ENCODE data around the gene CD109. TPM values are rescaled to one million over a fixed set of nuclear protein-coding genes. Genes with fewer than 3 reads are reported as not detected.

The CD109 gene
- total RNA-seq, 3 donors from 2014 or later: 10.2 to 16.8 (median 13.3) TPM

DNA sequence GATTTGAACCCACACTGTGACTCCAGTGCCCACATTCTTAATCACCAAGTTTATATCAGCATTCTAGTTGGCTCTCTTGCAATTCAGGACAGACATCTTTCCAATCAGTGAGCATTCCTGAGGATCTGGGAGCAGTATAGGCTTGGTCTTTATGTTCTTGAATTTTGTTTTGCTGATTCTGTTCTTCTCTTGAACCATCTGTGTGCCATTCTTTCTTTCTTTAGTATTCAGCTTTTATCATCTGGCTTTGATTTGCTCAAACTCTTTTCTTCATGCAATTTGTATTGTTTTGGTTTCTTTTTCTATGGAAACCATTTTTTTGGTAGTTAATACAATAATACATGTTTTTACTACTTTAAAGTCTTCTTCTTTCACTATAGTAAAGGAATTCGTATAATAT is 162.4 kb downstream of the CD109 start:
- Histone ChIP-seq H3K27ac (no peak overlapping the region), H3K4me3 (no peak overlapping the region), H3K27me3 (no peaks in the 10 kb centered on the region), H3K4me1 (no peaks in the 10 kb centered on the region), H3K9me3 (no peaks in the 10 kb centered on the region), H3K36me3 (no peaks in the 10 kb centered on the region)
- no peak for DNase-seq (ENCODE audit: low spot score in 2 of 2)
- intact Hi-C loops (cut with DNase I; ENCODE audit: low total_unique reads): no loop called here
- TF ChIP-seq, protein P1, sequence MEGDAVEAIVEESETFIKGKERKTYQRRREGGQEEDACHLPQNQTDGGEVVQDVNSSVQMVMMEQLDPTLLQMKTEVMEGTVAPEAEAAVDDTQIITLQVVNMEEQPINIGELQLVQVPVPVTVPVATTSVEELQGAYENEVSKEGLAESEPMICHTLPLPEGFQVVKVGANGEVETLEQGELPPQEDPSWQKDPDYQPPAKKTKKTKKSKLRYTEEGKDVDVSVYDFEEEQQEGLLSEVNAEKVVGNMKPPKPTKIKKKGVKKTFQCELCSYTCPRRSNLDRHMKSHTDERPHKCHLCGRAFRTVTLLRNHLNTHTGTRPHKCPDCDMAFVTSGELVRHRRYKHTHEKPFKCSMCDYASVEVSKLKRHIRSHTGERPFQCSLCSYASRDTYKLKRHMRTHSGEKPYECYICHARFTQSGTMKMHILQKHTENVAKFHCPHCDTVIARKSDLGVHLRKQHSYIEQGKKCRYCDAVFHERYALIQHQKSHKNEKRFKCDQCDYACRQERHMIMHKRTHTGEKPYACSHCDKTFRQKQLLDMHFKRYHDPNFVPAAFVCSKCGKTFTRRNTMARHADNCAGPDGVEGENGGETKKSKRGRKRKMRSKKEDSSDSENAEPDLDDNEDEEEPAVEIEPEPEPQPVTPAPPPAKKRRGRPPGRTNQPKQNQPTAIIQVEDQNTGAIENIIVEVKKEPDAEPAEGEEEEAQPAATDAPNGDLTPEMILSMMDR (IDR thresholded peaks at IDR 0.05): no peak
- no peak for TF ChIP-seq POLR2AphosphoS5 (IDR thresholded peaks at IDR 0.05)
- no peak for TF ChIP-seq POLR2A (IDR thresholded peaks at IDR 0.05)

- Histone ChIP-seq H3K9me3 (no peaks in the 10 kb centered on the region), H3K27ac (no peak overlapping the region), H3K36me3 (no peaks in the 10 kb centered on the region), H3K4me3 (no peak overlapping the region), H3K4me1 (no peaks in the 10 kb centered on the region), H3K27me3 (no peaks in the 10 kb centered on the region)
- TF ChIP-seq POLR2AphosphoS5 (IDR thresholded peaks at IDR 0.05) (no peak), POLR2A (IDR thresholded peaks at IDR 0.05) (no peak)
- intact Hi-C loops (cut with DNase I; ENCODE audit: low total_unique reads): loop anchor here (5.0 kb wide), 1 partner anchor 1347 kb away; the partner anchor contains the start of gene COL12A1
- DNase-seq (ENCODE audit: low spot score in 2 of 2): no peak
These were observed 164.3 kb downstream of the CD109 start for GRCh38 chr6:73860303-73860702.

GRCh38 chr6:73866305-73866704 is 170.3 kb downstream of the CD109 start:
- TF ChIP-seq POLR2A (IDR thresholded peaks at IDR 0.05) (no peak), POLR2AphosphoS5 (IDR thresholded peaks at IDR 0.05) (no peak)
- TF ChIP-seq, protein P1 (IDR thresholded peaks at IDR 0.05): no peak
- intact Hi-C loops (cut with DNase I; ENCODE audit: low total_unique reads): no loop called here

GRCh38 chr6:73867411-73867810 is 171.4 kb downstream of the CD109 start:
- intact Hi-C loops (cut with DNase I; ENCODE audit: low total_unique reads): no loop called here
- H3K4me3 ChIP-seq: no peak overlapping the region
- peaks cover 3% of the 10 kb centered on the region for H3K36me3 ChIP-seq
- H3K4me1 ChIP-seq: no peaks in the 10 kb centered on the region
- H3K9me3 ChIP-seq: no peaks in the 10 kb centered on the region
- no peaks in the 10 kb centered on the region for H3K27me3 ChIP-seq
- TF ChIP-seq POLR2A (IDR thresholded peaks at IDR 0.05) (no peak), POLR2AphosphoS5 (IDR thresholded peaks at IDR 0.05) (no peak)
- TF ChIP-seq, protein P1 (IDR thresholded peaks at IDR 0.05): no peak
- H3K27ac ChIP-seq: no peak overlapping the region
- no peak for DNase-seq (ENCODE audit: low spot score in 2 of 2)

More at GRCh38 chr6:73866305-73866704, 170.3 kb downstream of the CD109 start:
- Histone ChIP-seq H3K4me3 (no peak overlapping the region), H3K9me3 (no peaks in the 10 kb centered on the region), H3K27me3 (no peaks in the 10 kb centered on the region), H3K36me3 (peaks cover 3% of the 10 kb centered on the region), H3K4me1 (no peaks in the 10 kb centered on the region), H3K27ac (no peak overlapping the region)
- no peak for DNase-seq (ENCODE audit: low spot score in 2 of 2)

DNA sequence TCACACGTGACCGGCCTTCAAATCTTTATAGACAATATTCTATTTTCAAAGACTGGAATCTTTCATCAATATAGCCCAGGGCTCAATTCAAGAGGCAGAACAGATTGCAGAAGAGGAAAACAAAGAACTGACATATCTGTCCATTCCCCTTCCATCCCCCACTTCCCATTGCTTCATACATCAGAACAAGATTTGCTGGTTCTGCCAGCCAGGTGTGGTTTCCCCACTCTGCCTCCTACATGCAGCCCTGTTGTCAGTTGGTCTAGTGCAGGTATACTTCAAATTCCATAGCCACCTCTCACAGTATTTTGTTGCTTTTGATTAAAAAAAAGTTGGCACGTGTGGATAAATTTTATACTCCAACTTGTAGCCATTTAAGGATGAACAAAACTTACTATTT is 174.9 kb downstream of the CD109 start:
- intact Hi-C loops (cut with DNase I; ENCODE audit: low total_unique reads): no loop called here
- Histone ChIP-seq H3K4me1 (no peaks in the 10 kb centered on the region), H3K27ac (no peak overlapping the region), H3K4me3 (no peak overlapping the region), H3K36me3 (no peaks in the 10 kb centered on the region), H3K9me3 (no peaks in the 10 kb centered on the region), H3K27me3 (no peaks in the 10 kb centered on the region)
- TF ChIP-seq, protein P1 (IDR thresholded peaks at IDR 0.05): no peak
- no peak for TF ChIP-seq POLR2A (IDR thresholded peaks at IDR 0.05)
- TF ChIP-seq POLR2AphosphoS5 (IDR thresholded peaks at IDR 0.05): no peak
- DNase-seq (ENCODE audit: low spot score in 2 of 2): no peak

GRCh38 chr6:73873081-73873480 is 177.1 kb downstream of the CD109 start:
- DNase-seq (ENCODE audit: low spot score in 2 of 2): no peak
- Histone ChIP-seq H3K4me3 (no peak overlapping the region), H3K27ac (no peak overlapping the region), H3K4me1 (no peaks in the 10 kb centered on the region), H3K36me3 (no peaks in the 10 kb centered on the region), H3K27me3 (no peaks in the 10 kb centered on the region), H3K9me3 (no peaks in the 10 kb centered on the region)
- TF ChIP-seq POLR2A (IDR thresholded peaks at IDR 0.05) (no peak), POLR2AphosphoS5 (IDR thresholded peaks at IDR 0.05) (no peak)
- TF ChIP-seq, protein P1 (IDR thresholded peaks at IDR 0.05): no peak
- intact Hi-C loops (cut with DNase I; ENCODE audit: low total_unique reads): no loop called here
